AG09309 (cell line): ENCODE measurements around the gene ARHGEF38.

Source experiments
- DNase-seq: peaks from one replicate; pipeline ENCODE4 v3.0.0-alpha.2; 2010; ENCODE audit warnings: low read depth
- H3K4me3 ChIP-seq: 2 replicates; pipeline ENCODE4 v1.5.1; 2011; ENCODE audit warnings: mild to moderate bottlenecking, low read depth, low read length, moderate library complexity; ENCODE audit not compliant: control insufficient read depth
- TF ChIP-seq, protein P1 (sequence below): IDR thresholded peaks from 2 replicates; pipeline ENCODE4 v1.5.1; 2011; ENCODE audit warnings: mild to moderate bottlenecking, low read depth, low read length, inconsistent platforms; ENCODE audit not compliant: insufficient read depth, control insufficient read depth; ENCODE audit errors: missing control alignments

ARHGEF38 gene

DNA sequence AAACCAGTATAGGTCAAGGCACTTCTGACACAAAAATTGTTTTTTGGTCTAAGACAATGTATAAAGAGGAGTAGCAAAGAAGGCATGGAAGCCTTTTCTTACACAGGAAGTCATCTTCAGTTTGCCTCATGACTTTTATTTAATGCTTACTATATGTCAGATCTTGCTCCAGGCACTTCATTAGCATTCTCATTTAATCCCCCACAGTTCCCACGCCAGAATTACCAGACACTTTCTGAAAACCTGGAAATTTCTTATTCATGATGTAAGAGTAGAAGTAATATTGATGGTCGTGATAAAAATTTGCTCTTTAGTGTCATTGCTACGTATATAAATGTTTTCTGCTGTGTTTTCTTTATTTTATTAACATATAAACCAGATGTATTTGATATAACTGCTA is 39.2 kb downstream of the ARHGEF38 start:
- no peak for DNase-seq
- no peak overlapping the region for H3K4me3 ChIP-seq
- TF ChIP-seq, protein P1, sequence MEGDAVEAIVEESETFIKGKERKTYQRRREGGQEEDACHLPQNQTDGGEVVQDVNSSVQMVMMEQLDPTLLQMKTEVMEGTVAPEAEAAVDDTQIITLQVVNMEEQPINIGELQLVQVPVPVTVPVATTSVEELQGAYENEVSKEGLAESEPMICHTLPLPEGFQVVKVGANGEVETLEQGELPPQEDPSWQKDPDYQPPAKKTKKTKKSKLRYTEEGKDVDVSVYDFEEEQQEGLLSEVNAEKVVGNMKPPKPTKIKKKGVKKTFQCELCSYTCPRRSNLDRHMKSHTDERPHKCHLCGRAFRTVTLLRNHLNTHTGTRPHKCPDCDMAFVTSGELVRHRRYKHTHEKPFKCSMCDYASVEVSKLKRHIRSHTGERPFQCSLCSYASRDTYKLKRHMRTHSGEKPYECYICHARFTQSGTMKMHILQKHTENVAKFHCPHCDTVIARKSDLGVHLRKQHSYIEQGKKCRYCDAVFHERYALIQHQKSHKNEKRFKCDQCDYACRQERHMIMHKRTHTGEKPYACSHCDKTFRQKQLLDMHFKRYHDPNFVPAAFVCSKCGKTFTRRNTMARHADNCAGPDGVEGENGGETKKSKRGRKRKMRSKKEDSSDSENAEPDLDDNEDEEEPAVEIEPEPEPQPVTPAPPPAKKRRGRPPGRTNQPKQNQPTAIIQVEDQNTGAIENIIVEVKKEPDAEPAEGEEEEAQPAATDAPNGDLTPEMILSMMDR = no peak

DNA sequence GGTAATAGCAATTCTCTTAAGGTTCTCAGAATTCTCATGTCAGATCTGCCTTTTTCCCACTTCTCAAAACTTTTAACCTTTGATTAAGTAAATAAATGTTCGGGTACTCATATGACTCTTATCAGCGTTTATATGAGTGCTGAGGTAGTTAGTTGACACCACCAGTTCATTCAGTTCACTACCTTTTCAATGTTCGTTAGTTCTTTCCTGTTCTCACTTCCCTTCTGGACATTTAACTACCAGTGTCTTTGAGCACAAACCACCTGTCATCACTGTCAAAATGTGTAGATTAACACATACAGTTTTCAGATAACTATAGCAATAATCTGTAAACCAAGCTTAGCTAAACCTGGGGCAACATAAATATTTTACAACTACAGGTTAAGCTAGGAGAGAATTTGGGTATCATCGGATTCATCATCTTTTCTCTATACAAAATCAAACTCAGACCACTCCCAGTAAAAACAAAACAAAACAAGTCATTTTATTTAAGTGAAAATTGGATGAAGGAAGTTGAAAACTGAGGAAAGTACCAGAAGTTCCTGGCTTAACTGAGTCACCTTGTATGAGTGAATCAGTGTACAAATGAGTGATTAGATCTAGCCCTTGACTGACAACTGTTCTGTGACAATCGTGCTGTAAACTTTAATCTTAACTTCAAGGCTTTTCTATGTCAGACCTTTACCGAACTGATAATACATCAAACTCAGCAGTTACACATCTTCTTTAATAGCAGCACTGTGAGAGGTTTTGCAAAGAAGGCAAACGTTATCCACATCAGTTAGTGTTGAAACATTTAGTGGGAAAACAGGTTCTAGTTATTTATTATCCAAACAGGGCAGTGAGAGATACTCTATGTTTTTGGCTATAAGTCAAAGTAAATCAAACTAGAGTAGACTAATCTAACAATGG is 41.9 kb downstream of the ARHGEF38 start:
- TF ChIP-seq, protein P1 = no peak
- DNase-seq = no peak
- no peak overlapping the region for H3K4me3 ChIP-seq

DNA sequence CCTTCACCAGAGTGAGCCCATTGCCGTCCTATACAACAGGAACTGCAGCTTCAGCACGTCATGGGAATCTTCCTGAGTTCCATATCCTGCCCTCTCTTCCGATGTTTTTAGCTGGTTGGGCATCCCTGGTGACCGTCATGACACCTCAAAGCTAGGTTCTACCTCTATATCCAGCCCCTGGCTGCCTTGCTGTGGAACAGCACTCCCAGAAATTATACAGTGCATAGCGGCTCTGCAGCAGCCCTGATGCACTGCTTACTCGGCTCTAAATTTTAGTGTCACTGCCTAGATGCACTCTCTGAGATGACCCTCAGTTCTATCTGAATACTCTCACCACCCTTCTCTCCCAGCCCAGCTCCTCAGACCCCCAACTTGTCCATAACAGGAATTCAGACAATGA is 44.3 kb downstream of the ARHGEF38 start:
- no peak overlapping the region for H3K4me3 ChIP-seq

DNA sequence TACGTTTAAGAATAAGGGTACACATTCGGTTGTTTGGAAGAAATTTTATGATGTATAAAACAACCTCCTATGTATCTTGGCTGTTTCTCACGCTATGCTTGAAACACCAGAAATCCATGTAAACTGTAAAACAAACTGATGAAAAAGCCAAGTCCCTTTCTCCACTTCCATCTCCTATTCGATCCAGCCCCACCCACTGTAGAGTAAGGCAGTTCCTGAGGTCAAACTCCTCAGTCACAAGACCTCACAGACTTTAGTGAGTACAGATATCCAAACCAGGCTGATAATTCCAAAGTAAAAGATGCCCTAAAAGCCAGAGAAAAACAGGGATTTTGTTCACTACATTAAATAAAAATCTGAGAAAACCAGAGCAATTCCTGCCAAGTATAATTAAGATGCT is 45.6 kb downstream of the ARHGEF38 start:
- TF ChIP-seq, protein P1 = no peak
- DNase-seq = no peak
- no peak overlapping the region for H3K4me3 ChIP-seq

More for the DNA sequence above, 44.3 kb downstream of the ARHGEF38 start:
- no peak for DNase-seq
- TF ChIP-seq, protein P1 = no peak

DNA sequence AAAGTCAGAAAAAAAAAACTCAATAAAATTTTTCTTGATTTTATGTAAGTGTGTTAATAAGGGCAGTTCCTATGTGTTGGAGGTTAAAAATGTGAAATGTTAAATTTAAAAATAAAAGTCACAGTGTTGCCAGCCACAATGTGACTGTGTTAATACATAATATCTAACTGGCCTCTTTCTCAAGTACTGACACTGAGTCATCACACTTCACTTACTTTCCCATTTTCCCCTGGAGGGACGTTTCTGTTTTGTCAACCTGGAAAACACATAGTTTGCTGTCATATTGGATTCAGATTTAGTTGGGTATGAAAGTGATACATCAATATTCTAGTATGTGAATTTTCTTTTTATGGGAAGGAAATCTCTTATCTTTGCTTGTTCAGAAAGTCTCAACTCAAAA is 46.4 kb downstream of the ARHGEF38 start:
- TF ChIP-seq, protein P1 = no peak
- H3K4me3 ChIP-seq = no peak overlapping the region
- DNase-seq = no peak

DNA sequence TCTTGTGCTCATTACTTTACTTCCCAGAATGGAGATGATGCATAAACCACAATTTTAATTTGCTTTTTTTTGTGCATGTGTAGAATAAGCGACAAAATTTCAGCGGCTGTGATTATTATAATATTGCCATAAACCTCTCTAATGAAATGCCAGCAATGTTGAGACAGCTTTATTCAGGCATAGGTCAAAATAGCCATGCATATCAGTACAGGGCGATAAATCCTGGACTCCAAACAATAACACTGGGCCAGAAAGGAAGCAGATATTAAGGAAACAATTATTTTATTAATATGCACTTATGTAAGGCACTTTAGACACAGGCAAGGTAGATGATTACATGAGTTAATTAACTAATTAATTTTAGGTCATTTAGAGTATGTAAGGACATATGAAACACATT is 47.1 kb downstream of the ARHGEF38 start:
- no peak overlapping the region for H3K4me3 ChIP-seq
- TF ChIP-seq, protein P1 = no peak
- DNase-seq = no peak
